ENCODE measurements around the gene NOL4L. TPM values are rescaled to one million over a fixed set of nuclear protein-coding genes. Genes with fewer than 3 reads are reported as not detected.
A peak's percentile ranks its signal among the peaks of the same experiment; 100 is the strongest.

The NOL4L gene
- total and polyA plus RNA-seq, 12 donors: 1.5 to 10.1 (median 5.1) TPM

DNA sequence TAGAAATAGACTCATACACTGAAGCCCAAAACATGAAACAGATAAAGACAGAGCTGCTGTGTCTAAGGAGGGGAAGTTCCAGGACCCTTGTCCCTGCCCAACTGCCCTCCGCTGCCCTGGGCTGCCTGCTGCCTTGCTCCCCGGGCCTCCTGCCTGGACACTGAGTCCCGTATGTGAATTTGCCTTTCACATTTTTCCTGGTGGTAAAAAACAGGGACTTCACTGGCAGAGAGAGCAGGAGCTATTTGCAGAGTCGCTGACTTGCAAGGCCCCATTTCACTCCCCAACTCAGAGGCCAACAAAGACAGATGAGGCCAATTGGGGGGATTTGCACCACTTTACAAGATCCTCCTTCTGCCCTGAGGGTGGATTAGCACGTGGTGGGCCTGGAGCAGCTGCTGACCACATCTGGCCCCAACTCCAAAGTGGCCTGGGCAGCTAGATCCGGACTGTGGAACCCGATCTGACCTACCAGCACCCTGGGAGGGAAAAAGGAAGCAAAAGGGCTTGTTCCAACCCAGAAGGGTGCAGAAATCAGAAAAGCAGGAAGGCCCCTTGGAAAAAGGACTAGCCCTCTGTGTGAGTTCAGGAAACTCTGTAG lies 61.4 kb downstream of the NOL4L start:
- 74 to 75% methylated on average over 7 of the region's 7 CpGs for WGBS, 2 donors
- no peak overlapping the region for H3K27ac ChIP-seq
- DNase-seq: no peak
- H3K27me3 ChIP-seq: no peaks in the 10 kb centered on the region
- H3K4me1 ChIP-seq: peaks cover 3 to 61% (median 27%) of the 10 kb centered on the region in 9 donors
- no peak for ATAC-seq
- no peaks in the 10 kb centered on the region for H3K9me3 ChIP-seq
- no peak overlapping the region for H3K4me3 ChIP-seq
- intact Hi-C loops (cut with DNase I): loop anchor here in 5 of 10 donors (2.0 to 10.0 kb wide), 5 partner anchors 64 to 489 kb away; partner anchors contain the start of gene NOL4L (in 1 of the 5)
- no peak for TF ChIP-seq CTCF (IDR thresholded peaks at IDR 0.05)
- peaks cover 0 to 2% (median 0%) of the 10 kb centered on the region in 9 donors for H3K36me3 ChIP-seq

DNA sequence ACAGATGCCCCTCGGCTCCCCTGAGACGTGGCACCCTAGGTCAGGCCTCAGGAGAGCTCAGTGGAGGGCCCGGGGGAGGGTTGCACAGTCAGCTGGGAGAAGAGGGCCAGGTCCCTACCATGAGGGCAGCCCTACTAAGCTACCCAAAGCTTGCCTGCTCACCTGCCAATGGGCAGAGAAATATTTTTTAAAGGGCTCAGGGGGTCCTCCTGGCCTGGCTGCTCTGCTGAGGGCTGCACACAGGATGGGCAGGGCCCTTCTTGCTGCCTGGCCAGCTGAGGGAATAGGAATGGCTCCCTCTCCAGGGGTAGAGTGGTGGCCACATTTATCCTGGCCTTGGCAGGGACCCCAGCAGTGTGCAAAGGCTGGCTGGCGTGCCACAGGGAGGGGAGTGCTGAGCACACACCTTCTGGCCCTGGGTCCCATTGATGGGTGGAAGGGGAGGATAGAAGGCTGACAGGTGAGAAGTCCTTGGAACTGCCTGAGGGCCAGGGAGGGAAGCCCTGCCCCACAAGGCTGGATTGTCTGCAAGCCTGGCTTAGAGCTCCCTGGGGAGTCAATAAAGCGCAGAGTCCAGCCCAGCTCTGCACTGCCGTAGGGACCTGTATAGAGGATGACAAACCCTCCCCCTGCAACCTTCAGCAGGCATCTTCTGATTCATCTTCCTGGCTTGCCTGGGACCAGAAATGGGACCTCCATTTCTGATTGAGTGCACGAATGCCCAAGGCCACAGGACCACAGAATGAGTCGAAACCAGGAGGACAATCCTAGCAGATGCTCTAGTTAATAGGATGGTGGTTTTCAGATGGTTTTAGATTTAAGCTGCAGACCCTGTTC lies 62.1 kb downstream of the NOL4L start:
- H3K27me3 ChIP-seq: no peaks in the 10 kb centered on the region
- H3K27ac ChIP-seq: peak overlapping the region in 1 of 10 donors; percentile 37
- DNase-seq (no peak), ATAC-seq (no peak)
- peaks cover under 1 to 61% (median 26%) of the 10 kb centered on the region in 9 donors for H3K4me1 ChIP-seq
- TF ChIP-seq CTCF (IDR thresholded peaks at IDR 0.05): no peak
- H3K9me3 ChIP-seq: no peaks in the 10 kb centered on the region
- intact Hi-C loops (cut with DNase I): loop anchor here in 5 of 10 donors (1.0 to 10.0 kb wide), 5 partner anchors 64 to 488 kb away; partner anchors contain the start of gene NOL4L (in 1 of the 5)
- no peak overlapping the region for H3K4me3 ChIP-seq
- WGBS, 2 donors: 79 to 88% methylated on average over 8 of the region's 8 CpGs
- H3K36me3 ChIP-seq: peaks cover 0 to 2% (median 0%) of the 10 kb centered on the region in 9 donors

GRCh38 chr20:32522526-32522775 lies 62.7 kb downstream of the NOL4L start:
- 86 to 92% methylated on average over 3 of the region's 3 CpGs for whole genome bisulfite sequencing, 2 donors
- no peak for DNase-seq
- Histone ChIP-seq H3K4me1 (peaks cover under 1 to 61% (median 26%) of the 10 kb centered on the region in 9 donors), H3K36me3 (peaks cover 0 to 2% (median 0%) of the 10 kb centered on the region in 9 donors), H3K4me3 (no peak overlapping the region), H3K27ac (peak overlapping the region in 1 of 10 donors; percentile 37), H3K27me3 (no peaks in the 10 kb centered on the region), H3K9me3 (no peaks in the 10 kb centered on the region)
- intact Hi-C loops (cut with DNase I): loop anchor here in 5 of 10 donors (1.0 to 10.0 kb wide), 5 partner anchors 65 to 488 kb away; partner anchors contain the start of gene NOL4L (in 1 of the 5)
- no peak for ATAC-seq
- TF ChIP-seq CTCF (IDR thresholded peaks at IDR 0.05): no peak

GRCh38 chr20:32521780-32522525 lies 63.2 kb downstream of the NOL4L start:
- peak; percentile 70 to 90 (median 87) for TF ChIP-seq CTCF (IDR thresholded peaks at IDR 0.05)
- H3K27me3 ChIP-seq: no peaks in the 10 kb centered on the region
- intact Hi-C loops (cut with DNase I): loop anchor here in 9 of 10 donors (1.0 to 10.0 kb wide), 7 partner anchors 57 to 487 kb away; partner anchors contain the start of gene NOL4L (in 1 of the 9)
- 19 to 20% methylated on average over 15 of the region's 15 CpGs for WGBS, 2 donors
- no peak overlapping the region for H3K4me3 ChIP-seq
- H3K27ac ChIP-seq: no peak overlapping the region
- peak; percentile 64 to 71 for DNase-seq
- peaks cover 4 to 61% (median 26%) of the 10 kb centered on the region in 9 donors for H3K4me1 ChIP-seq
- no peaks in the 10 kb centered on the region for H3K9me3 ChIP-seq
- H3K36me3 ChIP-seq: peaks cover 0 to 2% (median 0%) of the 10 kb centered on the region in 9 donors
- peak; percentile 67 to 82 (median 74) for ATAC-seq
